ENCODE data around the gene OSBPL9. TPM values are rescaled to one million over a fixed set of nuclear protein-coding genes. Genes with fewer than 3 reads are reported as not detected.

OSBPL9 gene
- total RNA-seq, 1 donor from 2014 or later, result 72.2 TPM

DNA sequence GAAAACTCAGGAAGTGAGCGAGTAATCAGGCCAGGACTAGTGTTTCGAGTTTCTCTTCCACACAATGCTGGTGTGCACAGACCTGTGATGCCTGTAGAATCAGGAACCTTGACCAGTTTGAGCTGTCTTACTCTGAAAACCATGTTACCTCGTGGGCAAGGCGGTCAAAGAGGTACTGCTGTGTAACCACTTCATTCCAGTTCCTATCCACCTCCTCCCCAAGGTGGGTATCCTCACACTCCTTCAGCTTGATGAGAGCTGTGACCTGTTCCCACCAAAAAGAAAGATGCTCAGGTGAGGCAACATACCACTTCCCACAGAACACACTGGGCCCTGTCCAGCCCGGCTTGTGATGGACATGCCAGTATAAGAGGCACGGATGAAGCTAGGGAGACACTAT lies 173.5 kb downstream of the OSBPL9 start:
- H3K27me3 ChIP-seq, result no peaks in the 10 kb centered on the region
- H3K36me3 ChIP-seq, result peaks cover 0 to 83% of the 10 kb centered on the region in 2 donors
- no peaks in the 10 kb centered on the region for H3K4me1 ChIP-seq
- TF ChIP-seq POLR2AphosphoS5 (IDR thresholded peaks at IDR 0.05; ENCODE audit: insufficient read depth in 1 of 2, low read depth in 1 of 2), result no peak
- no peak for TF ChIP-seq POLR2A (IDR thresholded peaks at IDR 0.05)
- no peak overlapping the region for H3K27ac ChIP-seq
- intact Hi-C loops (cut with DNase I), result no loop called here
- no peak overlapping the region for H3K4me3 ChIP-seq
- DNase-seq (ENCODE audit: extremely low spot score in 2 of 2), result no peak
- no peaks in the 10 kb centered on the region for H3K9me3 ChIP-seq

DNA sequence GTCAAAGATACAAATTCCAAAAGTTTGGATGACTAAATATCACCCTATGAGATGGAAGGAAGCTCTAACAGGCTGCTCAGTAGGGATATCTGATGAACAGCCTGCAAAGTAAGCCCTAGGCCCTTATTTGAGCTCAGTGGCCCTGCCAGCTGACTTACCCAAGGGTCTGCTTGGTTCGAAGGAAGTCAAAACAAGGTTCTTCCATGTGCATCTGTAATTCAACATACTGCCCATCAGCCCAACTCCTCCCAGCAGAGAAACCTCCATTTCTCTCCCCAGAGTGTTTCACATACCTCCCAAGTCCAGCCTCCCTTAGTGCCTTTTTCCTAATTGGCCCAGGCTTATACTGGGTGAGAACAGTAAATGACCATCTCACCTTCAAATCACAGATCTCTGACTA lies 175.0 kb downstream of the OSBPL9 start:
- no peaks in the 10 kb centered on the region for H3K9me3 ChIP-seq
- no peak overlapping the region for H3K27ac ChIP-seq
- H3K4me3 ChIP-seq, result no peak overlapping the region
- H3K27me3 ChIP-seq, result no peaks in the 10 kb centered on the region
- intact Hi-C loops (cut with DNase I), result no loop called here
- no peaks in the 10 kb centered on the region for H3K4me1 ChIP-seq
- no peak for TF ChIP-seq POLR2AphosphoS5 (IDR thresholded peaks at IDR 0.05; ENCODE audit: insufficient read depth in 1 of 2, low read depth in 1 of 2)
- no peak for TF ChIP-seq CTCF (IDR thresholded peaks at IDR 0.05)
- no peak for TF ChIP-seq POLR2A (IDR thresholded peaks at IDR 0.05)
- no peak for DNase-seq (ENCODE audit: extremely low spot score in 2 of 2)
- H3K36me3 ChIP-seq, result peaks cover 0 to 69% of the 10 kb centered on the region in 2 donors

DNA sequence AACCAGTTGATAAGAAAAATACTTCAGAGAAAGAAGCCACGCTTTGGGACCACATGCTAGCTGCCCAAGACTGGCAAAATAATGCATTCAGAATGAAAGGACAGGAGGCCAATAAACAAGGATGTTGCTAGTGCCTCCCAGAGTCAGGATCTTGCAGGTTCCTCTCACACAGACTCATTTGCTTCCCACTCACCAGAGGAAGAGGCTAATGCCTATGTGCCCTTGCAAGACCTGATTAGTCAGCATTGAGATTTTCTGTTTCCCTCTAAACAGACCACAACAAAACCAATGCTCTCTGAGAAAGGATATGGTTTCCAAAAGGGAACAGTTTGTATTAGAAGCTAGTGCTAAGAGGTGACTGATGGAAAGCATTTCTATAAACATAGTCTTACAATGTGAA lies 176.0 kb downstream of the OSBPL9 start:
- no peaks in the 10 kb centered on the region for H3K27me3 ChIP-seq
- no peaks in the 10 kb centered on the region for H3K4me1 ChIP-seq
- no peak for DNase-seq (ENCODE audit: extremely low spot score in 2 of 2)
- intact Hi-C loops (cut with DNase I), result no loop called here
- TF ChIP-seq POLR2AphosphoS5 (IDR thresholded peaks at IDR 0.05; ENCODE audit: insufficient read depth in 1 of 2, low read depth in 1 of 2) (no peak), POLR2A (IDR thresholded peaks at IDR 0.05) (no peak), CTCF (IDR thresholded peaks at IDR 0.05) (no peak)
- peaks cover 0 to 69% of the 10 kb centered on the region in 2 donors for H3K36me3 ChIP-seq
- H3K9me3 ChIP-seq, result no peaks in the 10 kb centered on the region
- H3K4me3 ChIP-seq, result no peak overlapping the region
- no peak overlapping the region for H3K27ac ChIP-seq

DNA sequence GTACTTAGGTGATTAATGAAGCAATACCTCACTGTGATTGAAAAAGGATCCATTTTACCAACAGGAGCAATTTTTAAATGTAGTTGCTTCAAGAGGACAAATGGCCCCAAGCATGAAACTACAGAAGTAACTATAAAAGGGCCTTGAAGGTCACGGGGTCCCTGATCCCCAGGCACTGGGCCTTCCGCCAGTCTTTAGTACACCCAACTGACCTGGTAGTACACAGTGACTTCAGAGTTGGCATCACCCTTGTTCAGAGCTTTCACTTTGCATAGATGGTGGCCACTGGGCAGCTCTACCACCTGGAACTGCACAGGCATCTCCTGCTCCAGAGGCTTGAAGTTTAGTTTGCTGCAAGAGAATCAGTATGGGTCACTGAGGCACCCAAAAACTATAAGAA lies 177.4 kb downstream of the OSBPL9 start:
- intact Hi-C loops (cut with DNase I), result no loop called here
- Histone ChIP-seq H3K27me3 (no peaks in the 10 kb centered on the region), H3K9me3 (no peaks in the 10 kb centered on the region), H3K4me3 (no peak overlapping the region), H3K27ac (no peak overlapping the region), H3K4me1 (no peaks in the 10 kb centered on the region), H3K36me3 (peaks cover 0 to 68% of the 10 kb centered on the region in 2 donors)
- TF ChIP-seq POLR2AphosphoS5 (IDR thresholded peaks at IDR 0.05; ENCODE audit: insufficient read depth in 1 of 2, low read depth in 1 of 2) (no peak), POLR2A (IDR thresholded peaks at IDR 0.05) (no peak), CTCF (IDR thresholded peaks at IDR 0.05) (no peak)
- no peak for DNase-seq (ENCODE audit: extremely low spot score in 2 of 2)

GRCh38 chr1:51794868-51795267 lies 178.0 kb downstream of the OSBPL9 start:
- Histone ChIP-seq H3K4me1 (no peaks in the 10 kb centered on the region), H3K36me3 (peaks cover 0 to 64% of the 10 kb centered on the region in 2 donors), H3K27ac (no peak overlapping the region), H3K4me3 (no peak overlapping the region), H3K27me3 (no peaks in the 10 kb centered on the region), H3K9me3 (no peaks in the 10 kb centered on the region)
- TF ChIP-seq POLR2AphosphoS5 (IDR thresholded peaks at IDR 0.05; ENCODE audit: insufficient read depth in 1 of 2, low read depth in 1 of 2), result no peak
- TF ChIP-seq POLR2A (IDR thresholded peaks at IDR 0.05), result no peak
- no peak for TF ChIP-seq CTCF (IDR thresholded peaks at IDR 0.05)
- intact Hi-C loops (cut with DNase I), result no loop called here
- DNase-seq (ENCODE audit: extremely low spot score in 2 of 2), result no peak
